Activated CD4-positive, alpha-beta T cell treated with anti-CD3 and anti-CD28 coated beads, Interleukin-2, Interleukin-6, amounts not matched to agents 100 ng/mL and 50 ng/mL, durations not matched to agents 16 hours and 8 hours (primary cell): ENCODE results near the gene PLCB1.

ENCODE experiments used
- DNase-seq: peaks from one replicate; pipeline ENCODE4 v3.0.0-alpha.2; 2020

Gene PLCB1

GRCh38 chr20:8248051-8248450 is 116.0 kb downstream of the PLCB1 start:
- no peak for DNase-seq

GRCh38 chr20:8249634-8250033 is 117.6 kb downstream of the PLCB1 start:
- DNase-seq = no peak

- no peak for DNase-seq
These were observed 118.6 kb downstream of the PLCB1 start for GRCh38 chr20:8250539-8251200.

- DNase-seq = no peak
These were observed 119.1 kb downstream of the PLCB1 start for GRCh38 chr20:8251201-8251575.

- DNase-seq = no peak
These were observed 123.0 kb downstream of the PLCB1 start for GRCh38 chr20:8254911-8255582.

- DNase-seq = no peak
These were observed 124.0 kb downstream of the PLCB1 start for GRCh38 chr20:8255945-8256632.

GRCh38 chr20:8260837-8261251 is 128.8 kb downstream of the PLCB1 start:
- DNase-seq = no peak

- DNase-seq = no peak
These were observed 130.7 kb downstream of the PLCB1 start for GRCh38 chr20:8262721-8263120.

GRCh38 chr20:8265588-8265987 is 133.5 kb downstream of the PLCB1 start:
- DNase-seq = no peak

- DNase-seq = no peak
These were observed 134.9 kb downstream of the PLCB1 start for GRCh38 chr20:8267009-8267408.

GRCh38 chr20:8271727-8272126 is 139.7 kb downstream of the PLCB1 start:
- no peak for DNase-seq

- no peak for DNase-seq
These were observed 140.7 kb downstream of the PLCB1 start for GRCh38 chr20:8272766-8273165.

- no peak for DNase-seq
These were observed 152.8 kb downstream of the PLCB1 start for GRCh38 chr20:8284902-8285301.

- no peak for DNase-seq
These were observed 155.3 kb downstream of the PLCB1 start for GRCh38 chr20:8287340-8287739.

- DNase-seq = no peak
These were observed 159.1 kb downstream of the PLCB1 start for GRCh38 chr20:8291200-8291599.

GRCh38 chr20:8291873-8292272 is 159.8 kb downstream of the PLCB1 start:
- no peak for DNase-seq

- DNase-seq = no peak
These were observed 160.7 kb downstream of the PLCB1 start for GRCh38 chr20:8292793-8293192.

GRCh38 chr20:8293750-8294149 is 161.7 kb downstream of the PLCB1 start:
- no peak for DNase-seq

- DNase-seq = no peak
These were observed 164.5 kb downstream of the PLCB1 start for GRCh38 chr20:8296536-8296935.

GRCh38 chr20:8298426-8299043 is 166.5 kb downstream of the PLCB1 start:
- no peak for DNase-seq

- DNase-seq = no peak
These were observed 167.9 kb downstream of the PLCB1 start for GRCh38 chr20:8299921-8300320.

- DNase-seq = no peak
These were observed 169.6 kb downstream of the PLCB1 start for GRCh38 chr20:8301655-8302054.

GRCh38 chr20:8303651-8304050 is 171.6 kb downstream of the PLCB1 start:
- no peak for DNase-seq
